Calu3 (cell line): ENCODE data around the gene MTMR1. TPM values are rescaled to one million over a fixed set of nuclear protein-coding genes. Genes with fewer than 3 reads are reported as not detected.

Experiments
- BruUV-seq: library from RNA; stranded (reverse); fragments of 400-500 nt; replicated peaks from 2 replicates; lab custom pipeline; 2021; lab: Mats Ljungman, UMichigan
- CTCF ChIA-PET: fragments of 300-600 bp; sonication (Branson Sonifier 250); formaldehyde crosslinking; loops from one replicate; lab custom pipeline; 2022; ENCODE audit warnings: antibody characterized with exemption; lab: Charles Lee
- DNase-seq: peaks from one replicate; pipeline ENCODE4 v3.0.0; 2022
- H3K27ac Mint-ChIP-seq: one replicate; pipeline ENCODE4 v1.8.0; 2022; ENCODE audit warnings: mixed read lengths; ENCODE audit not compliant: unreplicated experiment
- H3K27me3 Mint-ChIP-seq: one replicate; pipeline ENCODE4 v1.8.0; 2022; ENCODE audit warnings: mixed read lengths; ENCODE audit not compliant: unreplicated experiment
- H3K36me3 Mint-ChIP-seq: one replicate; pipeline ENCODE4 v1.8.0; 2022; ENCODE audit warnings: mild to moderate bottlenecking, moderate library complexity, mixed read lengths; ENCODE audit not compliant: insufficient read depth, unreplicated experiment
- H3K4me1 Mint-ChIP-seq: one replicate; pipeline ENCODE4 v1.8.0; 2022; ENCODE audit warnings: mild to moderate bottlenecking, low read depth, mixed read lengths; ENCODE audit not compliant: unreplicated experiment
- H3K4me3 Mint-ChIP-seq: one replicate; pipeline ENCODE4 v1.8.0; 2022; ENCODE audit warnings: mild to moderate bottlenecking, low read depth, moderate library complexity, mixed read lengths; ENCODE audit not compliant: unreplicated experiment
- H3K9me3 Mint-ChIP-seq: one replicate; pipeline ENCODE4 v1.8.0; 2022; ENCODE audit warnings: low read depth, mixed read lengths; ENCODE audit not compliant: unreplicated experiment
- intact Hi-C: fragments of 100-400 bp; cut with micrococcal nuclease; formaldehyde crosslinking; loops from one replicate; pipeline ENCODE4 v1.10.0; 2022; ENCODE audit not compliant: unreplicated experiment
- total RNA-seq: library from RNA; stranded (reverse); gene quantifications from 2 replicates; pipeline ENCODE4 v1.2.3, GENCODE V29; 2022
- TF ChIP-seq, protein P1 (sequence below): fragments of 200-600 bp; IDR thresholded peaks from one replicate; pipeline ENCODE4 v1.8.0; 2022; ENCODE audit warnings: antibody characterized with exemption; ENCODE audit not compliant: unreplicated experiment

Gene MTMR1
- total RNA-seq, 1 experiment from 2014 or later = 49.1 TPM

DNA sequence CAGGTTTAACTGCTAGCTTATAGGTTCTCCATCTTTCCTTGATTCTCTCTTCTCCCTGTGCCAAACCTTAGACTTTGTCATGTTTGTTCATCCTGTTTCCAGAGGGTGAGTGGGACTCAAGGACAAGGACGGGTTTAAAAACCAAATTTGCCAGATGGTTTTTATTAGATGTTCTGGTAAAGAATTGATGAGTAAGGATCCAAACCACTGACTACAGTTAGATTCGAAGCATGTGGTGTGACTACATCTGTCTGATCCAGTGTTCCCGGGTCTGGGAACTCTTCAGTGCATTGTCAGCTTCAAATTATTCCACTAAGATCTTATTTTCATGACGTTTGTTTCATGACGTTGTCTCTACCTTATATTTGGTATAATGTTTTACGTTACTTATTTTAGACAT is 37.5 kb downstream of the MTMR1 start:
- Mint-ChIP-seq H3K27ac (no peak overlapping the region), H3K4me3 (no peak overlapping the region), H3K9me3 (no peaks in the 10 kb centered on the region), H3K36me3 (peaks cover 17% of the 10 kb centered on the region), H3K4me1 (no peaks in the 10 kb centered on the region), H3K27me3 (no peaks in the 10 kb centered on the region)
- no peak for DNase-seq
- TF ChIP-seq, protein P1, sequence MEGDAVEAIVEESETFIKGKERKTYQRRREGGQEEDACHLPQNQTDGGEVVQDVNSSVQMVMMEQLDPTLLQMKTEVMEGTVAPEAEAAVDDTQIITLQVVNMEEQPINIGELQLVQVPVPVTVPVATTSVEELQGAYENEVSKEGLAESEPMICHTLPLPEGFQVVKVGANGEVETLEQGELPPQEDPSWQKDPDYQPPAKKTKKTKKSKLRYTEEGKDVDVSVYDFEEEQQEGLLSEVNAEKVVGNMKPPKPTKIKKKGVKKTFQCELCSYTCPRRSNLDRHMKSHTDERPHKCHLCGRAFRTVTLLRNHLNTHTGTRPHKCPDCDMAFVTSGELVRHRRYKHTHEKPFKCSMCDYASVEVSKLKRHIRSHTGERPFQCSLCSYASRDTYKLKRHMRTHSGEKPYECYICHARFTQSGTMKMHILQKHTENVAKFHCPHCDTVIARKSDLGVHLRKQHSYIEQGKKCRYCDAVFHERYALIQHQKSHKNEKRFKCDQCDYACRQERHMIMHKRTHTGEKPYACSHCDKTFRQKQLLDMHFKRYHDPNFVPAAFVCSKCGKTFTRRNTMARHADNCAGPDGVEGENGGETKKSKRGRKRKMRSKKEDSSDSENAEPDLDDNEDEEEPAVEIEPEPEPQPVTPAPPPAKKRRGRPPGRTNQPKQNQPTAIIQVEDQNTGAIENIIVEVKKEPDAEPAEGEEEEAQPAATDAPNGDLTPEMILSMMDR = no peak
- intact Hi-C loops = no loop called here
- CTCF ChIA-PET = no interaction called here
- BruUV-seq = no TSS peak

DNA sequence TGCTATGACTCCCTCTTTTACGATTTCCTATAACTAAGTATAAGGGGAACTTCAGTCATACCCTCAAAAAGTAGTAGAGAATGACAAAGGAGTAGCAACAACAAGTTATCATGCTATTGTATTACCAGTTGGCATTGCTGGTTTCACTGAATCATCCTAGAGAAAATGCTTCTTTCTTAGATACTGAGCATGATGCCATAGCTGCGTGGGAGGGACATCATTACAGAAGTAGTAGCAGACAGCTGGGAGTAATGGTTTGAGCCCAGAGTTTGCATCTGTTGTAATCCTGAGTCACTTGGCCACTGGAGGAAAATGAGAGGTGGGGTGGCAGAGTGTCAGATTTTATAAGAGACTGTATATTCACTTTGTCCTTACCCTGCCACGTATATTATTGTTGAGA is 38.6 kb downstream of the MTMR1 start:
- CTCF ChIA-PET = no interaction called here
- no peak for DNase-seq
- H3K4me1 Mint-ChIP-seq = no peaks in the 10 kb centered on the region
- intact Hi-C loops = no loop called here
- TF ChIP-seq, protein P1 = no peak
- H3K9me3 Mint-ChIP-seq = no peaks in the 10 kb centered on the region
- BruUV-seq = no TSS peak
- no peaks in the 10 kb centered on the region for H3K27me3 Mint-ChIP-seq
- H3K36me3 Mint-ChIP-seq = peaks cover 22% of the 10 kb centered on the region
- no peak overlapping the region for H3K4me3 Mint-ChIP-seq
- H3K27ac Mint-ChIP-seq = no peak overlapping the region

DNA sequence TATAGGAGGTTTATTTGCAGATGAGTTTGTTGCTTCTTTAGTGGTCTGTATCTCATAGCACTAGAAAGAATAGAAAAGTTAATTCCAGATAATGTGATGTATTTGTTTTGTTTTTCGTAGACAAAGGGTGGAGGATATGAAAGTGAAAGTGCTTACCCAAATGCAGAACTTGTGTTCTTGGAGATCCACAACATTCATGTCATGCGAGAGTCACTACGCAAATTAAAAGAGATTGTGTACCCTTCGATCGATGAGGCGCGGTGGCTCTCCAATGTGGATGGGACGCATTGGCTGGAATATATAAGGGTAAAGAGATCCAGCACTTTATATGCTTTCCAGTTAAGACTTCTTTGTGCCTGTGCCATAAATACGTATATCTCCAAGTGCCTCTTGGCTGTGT is 43.3 kb downstream of the MTMR1 start:
- no TSS peak for BruUV-seq
- no peaks in the 10 kb centered on the region for H3K4me1 Mint-ChIP-seq
- intact Hi-C loops = no loop called here
- H3K36me3 Mint-ChIP-seq = peaks cover 47% of the 10 kb centered on the region
- no peak overlapping the region for H3K27ac Mint-ChIP-seq
- TF ChIP-seq, protein P1 = no peak
- DNase-seq = no peak
- H3K27me3 Mint-ChIP-seq = no peaks in the 10 kb centered on the region
- CTCF ChIA-PET = no interaction called here
- no peak overlapping the region for H3K4me3 Mint-ChIP-seq
- no peaks in the 10 kb centered on the region for H3K9me3 Mint-ChIP-seq

DNA sequence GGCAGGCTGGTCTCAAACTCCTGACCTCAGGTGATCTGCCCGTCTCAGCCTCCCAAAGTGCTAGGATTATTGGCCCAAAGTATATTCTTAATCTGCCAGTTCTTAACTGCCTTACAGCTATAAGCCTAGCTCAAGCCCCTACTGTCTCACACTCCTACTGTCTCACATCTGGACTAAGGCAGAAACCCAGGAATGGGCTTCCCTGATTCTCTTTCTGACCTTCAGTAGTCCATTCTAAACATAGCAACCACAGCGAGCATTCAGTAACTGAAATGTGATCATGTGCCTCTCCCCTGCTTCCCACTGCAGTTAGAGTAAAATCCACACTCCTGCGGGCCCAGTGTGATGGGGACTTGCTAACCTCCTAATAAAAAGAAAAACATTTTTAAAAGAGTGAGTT is 58.9 kb downstream of the MTMR1 start:
- TF ChIP-seq, protein P1 = no peak
- no peaks in the 10 kb centered on the region for H3K4me1 Mint-ChIP-seq
- no TSS peak for BruUV-seq
- no peak for DNase-seq
- H3K9me3 Mint-ChIP-seq = no peaks in the 10 kb centered on the region
- no peak overlapping the region for H3K4me3 Mint-ChIP-seq
- H3K27ac Mint-ChIP-seq = no peak overlapping the region
- H3K27me3 Mint-ChIP-seq = no peaks in the 10 kb centered on the region
- CTCF ChIA-PET = interaction anchor here (0.7 kb wide), 1 partner anchor 8 kb away, joined by 3 read pairs; no protein-coding TSS in a partner anchor
- peaks cover 7% of the 10 kb centered on the region for H3K36me3 Mint-ChIP-seq
- intact Hi-C loops = no loop called here
